Gastroesophageal sphincter (tissue), 3 donors: ENCODE data around the gene KLHL3.

ENCODE experiments used
- POLR2A ChIP-seq, 2 donors: fragments of 450-650 bp; IDR thresholded peaks; one replicate each; pipeline ENCODE4 v1.6.1; 2017; ENCODE audit warnings: antibody characterized with exemption in 2 of 2, mild to moderate bottlenecking in 2 of 2, moderate library complexity in 1 of 2
- TF ChIP-seq, protein P1 (sequence below), 4 experiments: fragments of 200-600 bp in 2 of 4; fragments of 450-650 bp in 2 of 4; sonication (generic) in 1 of 4; IDR thresholded peaks; one replicate each; pipeline ENCODE4 v1.5.1; 2017 to 2019; ENCODE audit warnings: antibody characterized with exemption in 4 of 4, mild to moderate bottlenecking in 2 of 4, moderate library complexity in 2 of 4

DNA sequence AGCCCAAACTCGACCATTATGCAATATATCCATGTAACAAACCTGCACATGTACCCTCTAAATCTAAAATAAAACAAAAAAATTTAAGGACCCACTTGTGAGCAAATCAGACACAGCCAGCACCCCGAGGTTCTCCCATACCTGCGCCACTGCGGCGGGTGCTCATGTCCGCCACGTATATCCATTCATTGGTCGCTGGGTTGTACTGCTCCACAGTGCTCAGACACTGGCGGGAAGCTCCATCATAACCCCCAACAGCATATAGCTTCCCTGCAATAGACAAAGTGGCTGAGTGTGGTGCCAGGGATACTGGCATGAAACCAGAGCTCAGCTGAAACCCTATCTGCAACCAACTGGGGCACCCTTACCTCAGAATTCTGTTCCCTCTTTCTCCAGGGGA is 102.0 kb downstream of the KLHL3 start:
- no peak for TF ChIP-seq POLR2A (IDR thresholded peaks at IDR 0.05)
- TF ChIP-seq, protein P1, sequence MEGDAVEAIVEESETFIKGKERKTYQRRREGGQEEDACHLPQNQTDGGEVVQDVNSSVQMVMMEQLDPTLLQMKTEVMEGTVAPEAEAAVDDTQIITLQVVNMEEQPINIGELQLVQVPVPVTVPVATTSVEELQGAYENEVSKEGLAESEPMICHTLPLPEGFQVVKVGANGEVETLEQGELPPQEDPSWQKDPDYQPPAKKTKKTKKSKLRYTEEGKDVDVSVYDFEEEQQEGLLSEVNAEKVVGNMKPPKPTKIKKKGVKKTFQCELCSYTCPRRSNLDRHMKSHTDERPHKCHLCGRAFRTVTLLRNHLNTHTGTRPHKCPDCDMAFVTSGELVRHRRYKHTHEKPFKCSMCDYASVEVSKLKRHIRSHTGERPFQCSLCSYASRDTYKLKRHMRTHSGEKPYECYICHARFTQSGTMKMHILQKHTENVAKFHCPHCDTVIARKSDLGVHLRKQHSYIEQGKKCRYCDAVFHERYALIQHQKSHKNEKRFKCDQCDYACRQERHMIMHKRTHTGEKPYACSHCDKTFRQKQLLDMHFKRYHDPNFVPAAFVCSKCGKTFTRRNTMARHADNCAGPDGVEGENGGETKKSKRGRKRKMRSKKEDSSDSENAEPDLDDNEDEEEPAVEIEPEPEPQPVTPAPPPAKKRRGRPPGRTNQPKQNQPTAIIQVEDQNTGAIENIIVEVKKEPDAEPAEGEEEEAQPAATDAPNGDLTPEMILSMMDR (IDR thresholded peaks at IDR 0.05) = no peak
